ENCODE data around the gene SREBF2. TPM values are rescaled to one million over a fixed set of nuclear protein-coding genes. Genes with fewer than 3 reads are reported as not detected.

Gene SREBF2
- total RNA-seq, 4 donors from 2014 or later, result 10.2 to 61.0 (median 29.0) TPM

GRCh38 chr22:41828516-41828915 lies 4.4 kb upstream of the SREBF2 start:
- TF ChIP-seq CTCF (IDR thresholded peaks at IDR 0.05) (no peak), POLR2A (IDR thresholded peaks at IDR 0.05) (no peak)
- H3K4me1 ChIP-seq, result no peaks in the 10 kb centered on the region
- no peaks in the 10 kb centered on the region for H3K36me3 ChIP-seq
- H3K4me3 ChIP-seq, result no peak overlapping the region
- no peak overlapping the region for H3K27ac ChIP-seq
- intact Hi-C loops (cut with DNase I; ENCODE audit: low total_unique reads), result loop anchor here (10.0 kb wide), 1 partner anchor 116 kb away; the partner anchor contains the start of gene CENPM
- H3K9me3 ChIP-seq, result no peaks in the 10 kb centered on the region
- no peaks in the 10 kb centered on the region for H3K27me3 ChIP-seq
- DNase-seq, result no peak

- Histone ChIP-seq H3K4me1 (no peaks in the 10 kb centered on the region), H3K27ac (no peak overlapping the region), H3K27me3 (no peaks in the 10 kb centered on the region), H3K36me3 (no peaks in the 10 kb centered on the region), H3K4me3 (no peak overlapping the region), H3K9me3 (no peaks in the 10 kb centered on the region)
- DNase-seq, result no peak
- TF ChIP-seq CTCF (IDR thresholded peaks at IDR 0.05), result no peak
- no peak for TF ChIP-seq POLR2A (IDR thresholded peaks at IDR 0.05)
- intact Hi-C loops (cut with DNase I; ENCODE audit: low total_unique reads), result no loop called here
Observed at GRCh38 chr22:41830174-41830573, 2.7 kb upstream of the SREBF2 start.

DNA sequence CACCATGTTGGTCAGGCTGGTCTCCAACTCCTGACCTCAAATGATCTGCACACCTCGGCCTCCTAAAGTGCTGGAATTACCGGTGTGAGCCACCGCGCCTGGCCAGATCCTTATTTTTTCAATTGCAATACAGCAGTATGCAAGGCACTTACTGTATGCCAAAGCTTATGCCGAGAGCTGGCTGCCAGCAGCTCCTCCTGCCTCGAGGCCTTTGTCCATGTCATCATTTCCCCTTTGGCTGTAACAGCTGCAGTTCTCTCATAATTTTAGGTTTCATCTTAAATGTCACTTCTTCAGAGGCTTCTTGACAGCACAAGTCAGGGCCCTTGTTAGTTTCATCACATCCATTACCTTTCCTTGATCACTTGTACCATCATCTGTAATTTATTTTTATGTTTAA lies 1.5 kb upstream of the SREBF2 start:
- Histone ChIP-seq H3K36me3 (no peaks in the 10 kb centered on the region), H3K27ac (no peak overlapping the region), H3K9me3 (no peaks in the 10 kb centered on the region), H3K27me3 (no peaks in the 10 kb centered on the region), H3K4me1 (no peaks in the 10 kb centered on the region), H3K4me3 (no peak overlapping the region)
- intact Hi-C loops (cut with DNase I; ENCODE audit: low total_unique reads), result no loop called here
- TF ChIP-seq POLR2A (IDR thresholded peaks at IDR 0.05), result no peak
- no peak for TF ChIP-seq CTCF (IDR thresholded peaks at IDR 0.05)
- no peak for DNase-seq

DNA sequence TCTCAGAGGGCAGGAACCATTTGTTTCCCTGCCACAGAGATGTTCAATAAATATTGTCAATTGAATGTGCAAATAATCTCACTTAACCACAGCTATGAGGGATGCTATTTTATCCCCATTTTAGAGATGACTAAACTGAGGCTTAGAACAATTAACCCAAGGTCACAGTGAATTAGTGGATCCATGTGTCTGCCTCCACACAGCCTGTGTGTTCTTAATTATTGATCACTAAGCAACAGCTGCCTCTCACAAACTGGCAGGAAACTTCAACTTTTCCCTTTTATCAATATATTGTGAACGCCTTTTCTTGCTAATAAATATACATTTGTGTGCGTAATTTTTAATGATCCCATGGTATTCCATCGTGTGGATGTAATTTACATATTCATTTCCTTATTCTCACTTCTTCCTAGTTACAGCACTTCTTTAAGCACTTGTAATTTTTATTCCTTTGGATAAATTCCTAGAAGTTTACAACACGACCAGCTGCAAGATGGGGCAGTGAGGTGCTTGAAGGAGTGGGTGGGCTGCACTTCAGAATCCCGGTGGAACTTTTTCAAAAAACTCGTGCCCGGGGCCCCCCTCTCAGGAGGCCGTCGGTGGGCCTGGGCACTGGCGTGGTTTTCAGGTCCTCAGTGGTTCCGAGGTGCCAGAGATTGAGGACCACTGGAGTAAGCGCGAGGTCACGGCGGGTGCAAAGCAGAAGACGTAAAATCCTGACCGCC lies 915 bp upstream of the SREBF2 start:
- H3K4me1 ChIP-seq, result no peaks in the 10 kb centered on the region
- intact Hi-C loops (cut with DNase I; ENCODE audit: low total_unique reads), result no loop called here
- no peak for DNase-seq
- H3K4me3 ChIP-seq, result peak overlapping the region; percentile 46 to 95
- no peak for TF ChIP-seq POLR2A (IDR thresholded peaks at IDR 0.05)
- TF ChIP-seq CTCF (IDR thresholded peaks at IDR 0.05), result no peak
- no peaks in the 10 kb centered on the region for H3K9me3 ChIP-seq
- no peaks in the 10 kb centered on the region for H3K36me3 ChIP-seq
- no peaks in the 10 kb centered on the region for H3K27me3 ChIP-seq
- peak overlapping the region; percentile 90 to 93 for H3K27ac ChIP-seq

- peak overlapping the region; percentile 90 to 93 for H3K27ac ChIP-seq
- H3K27me3 ChIP-seq, result no peaks in the 10 kb centered on the region
- H3K4me3 ChIP-seq, result peak overlapping the region; percentile 46 to 95
- intact Hi-C loops (cut with DNase I; ENCODE audit: low total_unique reads), result no loop called here
- no peaks in the 10 kb centered on the region for H3K4me1 ChIP-seq
- DNase-seq, result peak; percentile 41 to 44
- TF ChIP-seq CTCF (IDR thresholded peaks at IDR 0.05) (no peak), POLR2A (IDR thresholded peaks at IDR 0.05) (no peak)
- H3K9me3 ChIP-seq, result no peaks in the 10 kb centered on the region
- no peaks in the 10 kb centered on the region for H3K36me3 ChIP-seq
Observed at GRCh38 chr22:41833369-41834004, 582 bp downstream of the SREBF2 start.

Data from uterus (tissue), 4 donors.